AG10803 (cell line): ENCODE results near the gene ACAN.
A peak's percentile ranks its signal among the peaks of the same experiment; 100 is the strongest.

Experiments
- DNase-seq: peaks from one replicate; pipeline ENCODE4 v3.0.0; 2010; ENCODE audit warnings: low read depth
- H3K4me3 ChIP-seq: 2 replicates; pipeline ENCODE4 v1.5.1; 2011; ENCODE audit warnings: mild to moderate bottlenecking, low read length, control low read depth
- TF ChIP-seq, protein P1 (sequence below): conservative IDR thresholded peaks from 2 replicates; pipeline ENCODE4 v1.5.1; 2011; ENCODE audit warnings: mild to moderate bottlenecking, low read length, control low read depth, inconsistent platforms

The ACAN gene

DNA sequence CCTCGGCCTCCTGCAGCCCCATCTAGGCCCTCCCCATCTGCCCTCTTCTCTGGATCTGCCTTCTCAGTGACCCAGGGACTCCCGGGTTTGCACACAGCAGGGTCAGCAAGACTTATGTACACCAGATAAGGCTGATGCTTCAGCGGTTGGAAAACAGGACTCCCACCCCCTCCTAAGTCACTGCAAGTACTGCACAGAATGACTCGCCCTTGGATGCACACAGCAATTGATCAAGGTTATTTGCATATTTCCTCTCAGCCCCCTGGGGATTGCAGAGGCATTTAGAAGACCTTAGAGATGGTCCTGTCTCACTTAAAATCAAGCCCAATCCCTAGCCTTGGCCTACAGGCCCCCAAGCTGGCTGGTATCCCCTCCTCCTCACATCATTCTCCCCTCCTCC, 8.9 kb downstream of the ACAN start:
- no peak overlapping the region for H3K4me3 ChIP-seq
- DNase-seq: no peak
- TF ChIP-seq, protein P1, sequence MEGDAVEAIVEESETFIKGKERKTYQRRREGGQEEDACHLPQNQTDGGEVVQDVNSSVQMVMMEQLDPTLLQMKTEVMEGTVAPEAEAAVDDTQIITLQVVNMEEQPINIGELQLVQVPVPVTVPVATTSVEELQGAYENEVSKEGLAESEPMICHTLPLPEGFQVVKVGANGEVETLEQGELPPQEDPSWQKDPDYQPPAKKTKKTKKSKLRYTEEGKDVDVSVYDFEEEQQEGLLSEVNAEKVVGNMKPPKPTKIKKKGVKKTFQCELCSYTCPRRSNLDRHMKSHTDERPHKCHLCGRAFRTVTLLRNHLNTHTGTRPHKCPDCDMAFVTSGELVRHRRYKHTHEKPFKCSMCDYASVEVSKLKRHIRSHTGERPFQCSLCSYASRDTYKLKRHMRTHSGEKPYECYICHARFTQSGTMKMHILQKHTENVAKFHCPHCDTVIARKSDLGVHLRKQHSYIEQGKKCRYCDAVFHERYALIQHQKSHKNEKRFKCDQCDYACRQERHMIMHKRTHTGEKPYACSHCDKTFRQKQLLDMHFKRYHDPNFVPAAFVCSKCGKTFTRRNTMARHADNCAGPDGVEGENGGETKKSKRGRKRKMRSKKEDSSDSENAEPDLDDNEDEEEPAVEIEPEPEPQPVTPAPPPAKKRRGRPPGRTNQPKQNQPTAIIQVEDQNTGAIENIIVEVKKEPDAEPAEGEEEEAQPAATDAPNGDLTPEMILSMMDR: no peak

DNA sequence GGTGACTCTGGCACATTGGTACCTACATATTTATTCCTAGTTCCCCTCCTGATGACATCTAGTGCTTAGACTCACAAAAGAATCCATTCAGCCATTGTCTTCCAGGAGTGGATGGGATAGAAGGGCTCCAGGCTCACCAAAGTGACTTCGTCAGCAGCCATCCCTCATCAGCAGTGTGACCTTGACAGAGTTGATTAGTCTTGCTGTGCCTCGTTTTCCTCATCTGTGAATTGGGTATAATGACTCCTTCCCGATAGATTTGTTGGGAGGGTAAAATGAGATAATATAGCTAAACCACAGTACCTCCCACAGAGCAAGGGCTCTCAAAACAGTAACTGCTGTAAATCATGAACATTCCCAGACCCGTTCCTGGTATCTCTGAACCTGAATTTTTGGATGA, 10.7 kb downstream of the ACAN start:
- DNase-seq: no peak
- no peak overlapping the region for H3K4me3 ChIP-seq
- TF ChIP-seq, protein P1: no peak

GRCh38 chr15:88814393-88814792, 11.2 kb downstream of the ACAN start:
- DNase-seq: no peak
- no peak overlapping the region for H3K4me3 ChIP-seq
- TF ChIP-seq, protein P1: no peak

DNA sequence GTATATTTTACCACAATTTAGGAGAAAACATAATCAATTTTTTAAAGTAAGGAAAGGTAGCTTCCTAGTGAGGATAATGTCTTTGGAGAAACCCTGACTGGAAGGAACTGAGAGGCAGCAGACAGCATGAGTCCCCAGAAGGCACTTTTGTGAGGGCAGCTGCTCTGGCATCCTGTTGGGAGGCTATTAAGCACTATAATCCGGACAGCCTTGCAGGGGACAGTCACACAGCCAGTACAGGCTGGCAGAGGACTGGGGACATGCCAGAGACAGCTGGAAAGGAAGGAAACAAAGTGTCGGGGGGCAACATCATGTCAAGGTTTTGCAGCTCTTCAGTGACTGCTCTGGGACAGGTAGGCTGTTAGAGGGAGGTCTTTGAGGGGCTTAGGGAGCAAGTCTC, 15.7 kb downstream of the ACAN start:
- no peak for DNase-seq
- H3K4me3 ChIP-seq: no peak overlapping the region
- TF ChIP-seq, protein P1: no peak

- DNase-seq: no peak
- TF ChIP-seq, protein P1: no peak
Measured at GRCh38 chr15:88821993-88822392, 18.8 kb downstream of the ACAN start.

DNA sequence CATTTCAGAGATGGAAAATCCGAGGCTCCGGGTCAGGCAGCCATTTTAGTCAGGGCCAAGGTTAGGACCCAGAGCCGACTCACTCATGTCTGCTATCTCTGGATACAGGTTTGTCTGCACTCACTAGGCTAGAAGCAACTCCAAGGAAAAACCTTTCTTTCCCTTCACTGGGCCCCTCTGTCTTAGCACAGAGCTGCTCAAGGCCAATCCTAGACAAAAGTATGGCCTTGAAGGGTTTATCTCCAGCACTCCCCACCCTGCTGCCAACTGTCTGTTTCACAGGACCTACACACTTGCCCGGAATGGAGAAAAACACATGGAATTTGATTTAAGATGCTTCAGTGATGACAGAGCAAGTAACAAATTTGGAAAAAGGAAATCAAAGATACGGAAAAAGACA, 25.6 kb downstream of the ACAN start:
- DNase-seq: peak; percentile 8
- no peak overlapping the region for H3K4me3 ChIP-seq
- TF ChIP-seq, protein P1: no peak

More at GRCh38 chr15:88821993-88822392, 18.8 kb downstream of the ACAN start:
- H3K4me3 ChIP-seq: no peak overlapping the region

- TF ChIP-seq, protein P1: no peak
- H3K4me3 ChIP-seq: no peak overlapping the region
- no peak for DNase-seq
Measured at GRCh38 chr15:88830016-88830415, 26.8 kb downstream of the ACAN start.
